Heart right ventricle (tissue), 16 donors: ENCODE measurements around the gene DDHD1. TPM values are rescaled to one million over a fixed set of nuclear protein-coding genes. Genes with fewer than 3 reads are reported as not detected.
"Not testable (repeated sequence)": the region's sequence is repeated elsewhere in the genome, so short reads cannot be mapped to it uniquely, and the experiment has no call there.

Experiments
- ATAC-seq, 8 donors: fragments of 200-7000 bp; cut with Tn5 transposase; one replicate each; pipeline ENCODE4 v1.9.1; 2020; ENCODE audit warnings: mild to moderate bottlenecking in 8 of 8, moderate library complexity in 8 of 8, moderate number of reproducible peaks in 1 of 8
- DNase-seq, 2 donors: peaks; one replicate each; pipeline ENCODE4 v3.0.0-alpha.2; 2020
- H3K27ac ChIP-seq, 10 donors: fragments of 200-600 bp; sonication (generic) in 2 of 10; one replicate each; pipeline versions ENCODE4 v1.5.0 to v1.8.0; 2020 to 2022; ENCODE audit warnings: mild to moderate bottlenecking in 3 of 10
- H3K27me3 ChIP-seq, 7 donors: fragments of 200-600 bp; one replicate each; pipeline ENCODE4 v1.8.0; 2021 to 2022; ENCODE audit warnings: mild to moderate bottlenecking in 2 of 7
- H3K36me3 ChIP-seq, 9 donors: fragments of 200-600 bp; sonication (generic) in 1 of 9; one replicate each; pipeline versions ENCODE4 v1.5.0 to v1.8.0; 2020 to 2022; ENCODE audit warnings: mild to moderate bottlenecking in 2 of 9
- H3K4me1 ChIP-seq, 9 donors: fragments of 200-600 bp; sonication (generic) in 1 of 9; one replicate each; pipeline versions ENCODE4 v1.5.0 to v1.8.0; 2020 to 2022; ENCODE audit warnings: mild to moderate bottlenecking in 4 of 9
- H3K4me3 ChIP-seq, 10 donors: fragments of 200-600 bp; sonication (generic) in 2 of 10; one replicate each; pipeline versions ENCODE4 v1.5.0 to v1.8.0; 2020 to 2022; ENCODE audit warnings: mild to moderate bottlenecking in 7 of 10, moderate library complexity in 2 of 10
- H3K9me3 ChIP-seq, 11 donors: fragments of 200-600 bp in 10 of 11; sonication (generic) in 2 of 11; one replicate each; pipeline versions ENCODE4 v1.5.0 to v1.8.0; 2013 to 2022; ENCODE audit warnings: mild to moderate bottlenecking in 2 of 11, control low read depth in 1 of 11, moderate library complexity in 1 of 11
- WGBS, 2 donors: extraction: QIAGEN DNeasy Blood & Tissue Kit; methylation state at CpG; one replicate each; pipeline ENCODE4 v1.1.7; 2013; ENCODE audit warnings: inconsistent platforms in 1 of 2; 5-methylcytosine and 5-hydroxymethylcytosine counted together
- intact Hi-C, 10 donors: fragments of 100-400 bp; cut with DNase I; formaldehyde crosslinking; loops; one replicate each; pipeline versions ENCODE4 v1.11.1 to v1.14.2; 2022
- polyA plus RNA-seq, 2 donors: library from polyadenylated mRNA; stranded (reverse); fragments of 200-250 nt; gene quantifications; one replicate each; pipeline ENCODE4 v1.2.3, GENCODE V29; 2013
- total RNA-seq, 10 donors: library from RNA; stranded (reverse); fragmentation: NEBNext Ultra II Directional in 3 of 10; extraction: Animal tissue kit (Norgen Biotek cat#: 25700) in 3 of 10; gene quantifications; one replicate each; pipeline versions ENCODE4 v1.2.1 to v1.2.4, GENCODE V29; 2021 to 2023
- TF ChIP-seq, protein P1 (sequence below), 9 donors: fragments of 200-600 bp; sonication (generic) in 2 of 9; IDR thresholded peaks; one replicate each; pipeline versions ENCODE4 v1.5.0 to v1.8.0; 2021 to 2022; ENCODE audit warnings: antibody characterized with exemption in 9 of 9, mild to moderate bottlenecking in 5 of 9, moderate library complexity in 1 of 9
- donor health status: Arrhythmogenic right ventricular cardiomyopathy.
- donor health status: ischemic (EF 13 %, LVEDD 7.1; RV severe dilation, severe dysfunction).
- donor health status: healthy with polysubstance abuse.
- donor health status: DM: no; HTN: yes; CAD: no.
- donor health status: DM: no; HTN: no; CAD: no.
- donor health status: ischemic (EF 25% LVEDD 6.9; RV normal size, moderate dysfunction).
- donor health status: ischemic (EF 25% LVEDD 5.7; RV mildly dilated, moderate dysfunction).
- donor health status: healthy.
- donor health status: DM: yes; HTN: yes; CAD: no.
- donor health status: Ischemic cardiomyopathy.
- donor health status: ischemic (EF 35%, LVEDD 5.7; RV mildly dilated, moderate dysfunction).
- donor health status: nonischemic (EF 11% LVEDD 7.7; RV severe dilation, severe dysfunction).
- donor health status: DM: yes; HTN: yes; CAD: no.
- donor health status: PGD.
- donor health status: ischemic (EF 29% LVEDD 5.4; RV normal size, mild dysfunction).
- donor health status: nonischemic (EF 23%, LVEDD 6.1; RV moderate dilation, normal function).

DDHD1 gene
- total and polyA plus RNA-seq, 12 donors: 2.1 to 9.6 (median 7.4) TPM

DNA sequence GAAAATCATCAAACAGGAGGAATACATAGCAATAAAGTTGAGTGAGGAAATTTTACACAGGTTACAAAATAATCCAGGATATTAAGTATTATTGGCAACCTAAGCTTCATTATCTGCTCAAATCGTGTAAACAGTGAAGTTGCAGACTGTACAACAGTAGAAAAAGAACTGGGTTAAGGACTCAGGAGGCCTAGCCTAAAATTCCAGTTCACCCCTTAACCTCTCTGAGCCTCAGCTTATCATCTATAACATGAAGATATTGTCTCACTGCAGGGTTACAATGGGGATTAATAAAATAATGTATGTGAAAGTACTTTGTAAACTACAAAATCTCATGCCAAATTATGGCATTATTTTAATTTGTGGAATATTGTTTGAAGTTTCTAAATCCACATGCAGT is 26.0 kb downstream of the DDHD1 start:
- H3K4me1 ChIP-seq: peaks cover 0 to 16% (median 8%) of the 10 kb centered on the region in 9 donors
- H3K9me3 ChIP-seq: no peaks in the 10 kb centered on the region
- H3K36me3 ChIP-seq: no peaks in the 10 kb centered on the region
- DNase-seq (no peak), ATAC-seq (no peak)
- WGBS, 2 donors: 12 to 46% methylated on average over 1 of the region's 1 CpG
- no peaks in the 10 kb centered on the region for H3K27me3 ChIP-seq
- H3K4me3 ChIP-seq: peak overlapping the region in 6 of 10 donors; percentile 20 to 35 (median 27)
- TF ChIP-seq, protein P1, sequence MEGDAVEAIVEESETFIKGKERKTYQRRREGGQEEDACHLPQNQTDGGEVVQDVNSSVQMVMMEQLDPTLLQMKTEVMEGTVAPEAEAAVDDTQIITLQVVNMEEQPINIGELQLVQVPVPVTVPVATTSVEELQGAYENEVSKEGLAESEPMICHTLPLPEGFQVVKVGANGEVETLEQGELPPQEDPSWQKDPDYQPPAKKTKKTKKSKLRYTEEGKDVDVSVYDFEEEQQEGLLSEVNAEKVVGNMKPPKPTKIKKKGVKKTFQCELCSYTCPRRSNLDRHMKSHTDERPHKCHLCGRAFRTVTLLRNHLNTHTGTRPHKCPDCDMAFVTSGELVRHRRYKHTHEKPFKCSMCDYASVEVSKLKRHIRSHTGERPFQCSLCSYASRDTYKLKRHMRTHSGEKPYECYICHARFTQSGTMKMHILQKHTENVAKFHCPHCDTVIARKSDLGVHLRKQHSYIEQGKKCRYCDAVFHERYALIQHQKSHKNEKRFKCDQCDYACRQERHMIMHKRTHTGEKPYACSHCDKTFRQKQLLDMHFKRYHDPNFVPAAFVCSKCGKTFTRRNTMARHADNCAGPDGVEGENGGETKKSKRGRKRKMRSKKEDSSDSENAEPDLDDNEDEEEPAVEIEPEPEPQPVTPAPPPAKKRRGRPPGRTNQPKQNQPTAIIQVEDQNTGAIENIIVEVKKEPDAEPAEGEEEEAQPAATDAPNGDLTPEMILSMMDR (IDR thresholded peaks at IDR 0.05): no peak
- intact Hi-C loops: no loop called here
- peak overlapping the region in 5 of 10 donors; percentile 10 to 81 (median 39) for H3K27ac ChIP-seq

DNA sequence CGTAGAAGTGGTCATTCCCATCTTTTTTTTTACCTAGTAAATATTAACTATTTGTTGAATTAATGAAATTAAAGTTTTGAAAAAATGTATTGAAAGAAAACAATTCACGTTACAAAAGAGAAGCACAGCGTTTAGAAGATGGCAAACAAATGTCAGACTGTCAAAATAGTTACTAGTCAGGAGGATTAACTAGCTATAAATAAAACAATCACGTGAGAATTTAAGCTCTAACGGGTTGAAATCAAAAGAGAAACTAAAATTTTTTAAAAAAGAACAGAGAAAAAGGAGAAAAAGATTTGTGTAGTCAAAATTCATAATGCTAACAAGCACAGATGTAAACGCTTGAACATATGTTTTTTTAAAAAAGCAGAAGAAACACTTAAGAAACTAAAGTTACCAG is 26.4 kb downstream of the DDHD1 start:
- intact Hi-C loops: no loop called here
- DNase-seq (no peak), ATAC-seq (no peak)
- 39 to 51% methylated on average over 6 of the region's 6 CpGs for WGBS, 2 donors
- H3K36me3 ChIP-seq: no peaks in the 10 kb centered on the region
- TF ChIP-seq, protein P1 (IDR thresholded peaks at IDR 0.05): no peak
- peak overlapping the region in 5 of 10 donors; percentile 10 to 81 (median 39) for H3K27ac ChIP-seq
- H3K9me3 ChIP-seq: peaks cover 0 to 4% (median 0%) of the 10 kb centered on the region in 11 donors
- H3K4me3 ChIP-seq: peak overlapping the region in 7 of 10 donors; percentile 12 to 35 (median 25)
- H3K27me3 ChIP-seq: no peaks in the 10 kb centered on the region
- peaks cover 0 to 16% (median 8%) of the 10 kb centered on the region in 9 donors for H3K4me1 ChIP-seq

DNA sequence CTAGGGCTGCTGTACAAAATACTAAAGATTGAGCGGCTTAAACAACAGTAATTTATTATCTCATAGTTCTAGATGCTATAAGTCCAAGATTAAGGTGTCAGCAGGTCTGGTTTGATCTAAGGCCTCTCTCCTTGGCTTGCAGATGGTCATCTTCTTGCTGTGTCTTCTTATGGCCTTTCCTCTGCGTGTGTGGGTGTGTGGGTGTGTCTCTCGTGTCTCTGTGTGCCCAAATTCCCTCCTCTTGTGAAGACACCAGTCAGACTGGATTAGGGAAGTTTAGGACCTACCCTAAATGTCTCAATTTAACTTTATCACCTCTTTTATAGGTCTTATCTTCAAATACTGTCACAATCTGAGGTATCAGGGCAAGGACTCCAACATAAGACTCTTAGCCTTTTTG is 28.3 kb downstream of the DDHD1 start:
- Histone ChIP-seq H3K36me3 (no peaks in the 10 kb centered on the region), H3K4me1 (peaks cover 0 to 16% (median 8%) of the 10 kb centered on the region in 9 donors), H3K9me3 (peaks cover 0 to 22% (median 5%) of the 10 kb centered on the region in 11 donors), H3K4me3 (no peak overlapping the region), H3K27me3 (no peaks in the 10 kb centered on the region), H3K27ac (no peak overlapping the region)
- no peak for ATAC-seq
- no peak for DNase-seq
- intact Hi-C loops: no loop called here
- TF ChIP-seq, protein P1 (IDR thresholded peaks at IDR 0.05): no peak
- 66 to 68% methylated on average over 3 of the region's 3 CpGs for WGBS, 2 donors

DNA sequence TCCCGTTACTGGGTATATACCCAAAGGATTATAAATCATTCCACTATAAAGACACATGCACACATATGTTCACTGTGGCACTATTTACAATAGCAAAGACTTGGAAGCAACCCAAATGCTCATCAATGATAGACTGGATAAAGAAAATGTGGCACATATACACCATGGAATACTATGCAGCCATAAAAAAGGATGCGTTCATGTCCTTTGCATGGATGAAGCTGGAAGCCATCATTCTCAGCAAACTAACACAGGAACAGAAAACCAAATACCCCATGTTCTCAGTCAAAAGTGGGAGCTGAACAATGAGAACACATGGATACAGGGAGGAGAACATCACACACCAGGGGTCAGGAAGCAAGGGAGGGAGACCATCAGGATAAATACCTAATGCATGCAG is 31.7 kb downstream of the DDHD1 start:
- 96 to 98% methylated on average over 2 of the region's 2 CpGs for WGBS, 2 donors
- intact Hi-C loops, ATAC-seq, H3K27me3 ChIP-seq, DNase-seq, H3K4me3 ChIP-seq, H3K36me3 ChIP-seq, H3K27ac ChIP-seq, H3K4me1 ChIP-seq: not testable (repeated sequence)
- peaks cover 0 to 22% (median 5%) of the 10 kb centered on the region in 11 donors for H3K9me3 ChIP-seq

DNA sequence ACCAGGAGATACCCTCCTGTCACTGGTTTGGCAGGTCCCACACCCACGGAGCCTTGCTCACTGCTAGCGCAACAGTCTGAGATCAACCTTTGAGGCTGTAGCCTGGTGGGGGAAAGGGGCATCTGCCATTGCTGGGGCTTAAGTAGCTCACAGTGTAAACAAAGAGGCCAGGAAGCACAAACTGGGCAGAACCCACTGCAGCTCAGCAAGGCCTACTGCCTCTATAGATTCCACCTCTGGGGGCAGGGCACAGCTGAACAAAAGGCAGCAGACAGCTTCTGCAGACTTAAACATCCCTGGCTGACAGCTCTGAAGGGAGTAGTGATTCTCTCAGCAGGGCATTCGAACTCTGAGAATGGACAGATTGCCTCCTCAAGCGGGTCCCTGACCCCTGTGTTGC is 35.6 kb downstream of the DDHD1 start:
- H3K27me3 ChIP-seq, H3K27ac ChIP-seq, H3K4me1 ChIP-seq, intact Hi-C loops, ATAC-seq, H3K36me3 ChIP-seq, H3K4me3 ChIP-seq, DNase-seq: not testable (repeated sequence)
- 81 to 82% methylated on average over 4 of the region's 4 CpGs for WGBS, 2 donors
- peaks cover 0 to 33% (median 5%) of the 10 kb centered on the region in 11 donors for H3K9me3 ChIP-seq
